ENCODE measurements around the gene FRMD4A.

- TF ChIP-seq CTCF (IDR thresholded peaks at IDR 0.05) (no peak), POLR2A (IDR thresholded peaks at IDR 0.05) (no peak), POLR2AphosphoS5 (IDR thresholded peaks at IDR 0.05) (no peak), EP300 (IDR thresholded peaks at IDR 0.05) (no peak)
Observed at GRCh38 chr10:14198078-14198477, 132.6 kb downstream of the FRMD4A start.
